Glutamatergic neuron (in vitro differentiated cells): Measurements from ENCODE around the gene LENEP. TPM values are rescaled to one million over a fixed set of nuclear protein-coding genes. Genes with fewer than 3 reads are reported as not detected.

Experiments
- DNase-seq: peaks from one replicate; pipeline ENCODE4 v3.0.0; 2022
- H3K27ac Mint-ChIP-seq: one replicate; pipeline ENCODE4 v1.8.0; 2020; ENCODE audit warnings: mild to moderate bottlenecking, mixed read lengths, inconsistent platforms; ENCODE audit not compliant: unreplicated experiment
- H3K27me3 Mint-ChIP-seq: one replicate; pipeline ENCODE4 v1.8.0; 2020; ENCODE audit warnings: mild to moderate bottlenecking, moderate library complexity, mixed read lengths, inconsistent platforms; ENCODE audit not compliant: unreplicated experiment
- H3K36me3 Mint-ChIP-seq: one replicate; pipeline ENCODE4 v1.8.0; 2020; ENCODE audit warnings: mild to moderate bottlenecking, mixed read lengths, inconsistent platforms; ENCODE audit not compliant: unreplicated experiment
- H3K4me1 Mint-ChIP-seq: one replicate; pipeline ENCODE4 v1.8.0; 2020; ENCODE audit warnings: mild to moderate bottlenecking, low read depth, mixed read lengths, inconsistent platforms; ENCODE audit not compliant: unreplicated experiment
- H3K4me3 Mint-ChIP-seq: one replicate; pipeline ENCODE4 v1.8.0; 2020; ENCODE audit warnings: mild to moderate bottlenecking, mixed read lengths, inconsistent platforms; ENCODE audit not compliant: unreplicated experiment
- H3K9me3 Mint-ChIP-seq: one replicate; pipeline ENCODE4 v1.8.0; 2020; ENCODE audit warnings: mild to moderate bottlenecking, moderate library complexity, mixed read lengths, inconsistent platforms; ENCODE audit not compliant: unreplicated experiment
- CTCF ChIP-seq: fragments of 200-600 bp; sonication (generic); IDR thresholded peaks from one replicate; pipeline ENCODE4 v1.5.0; 2021; ENCODE audit not compliant: partially characterized antibody, unreplicated experiment
- total RNA-seq: library from RNA; stranded (reverse); fragmentation: NEBNext Ultra II Directional; extraction: Animal tissue kit (Norgen Biotek cat#: 25700); gene quantifications from one replicate; pipeline ENCODE4 v1.2.1, GENCODE V29; 2021; ENCODE audit not compliant: unreplicated experiment

The LENEP gene
- total RNA-seq, 1 donor from 2014 or later = 1.3 TPM

- peaks cover 9% of the 10 kb centered on the region for H3K27me3 Mint-ChIP-seq
Measured at GRCh38 chr1:155000411-155000725, 7.0 kb downstream of the LENEP start.

GRCh38 chr1:155000726-155001424, 7.5 kb downstream of the LENEP start:
- TF ChIP-seq CTCF = no peak
- Mint-ChIP-seq H3K4me3 (peak overlapping the region; percentile 75), H3K27me3 (peaks cover 9% of the 10 kb centered on the region), H3K9me3 (peaks cover 5% of the 10 kb centered on the region), H3K36me3 (no peaks in the 10 kb centered on the region), H3K4me1 (peaks cover 7% of the 10 kb centered on the region), H3K27ac (no peak overlapping the region)
- DNase-seq = peak; percentile 84

More at GRCh38 chr1:155000411-155000725, 7.0 kb downstream of the LENEP start:
- no peak for TF ChIP-seq CTCF
- Mint-ChIP-seq H3K4me1 (peaks cover 7% of the 10 kb centered on the region), H3K9me3 (peaks cover 5% of the 10 kb centered on the region), H3K27ac (no peak overlapping the region), H3K4me3 (peak overlapping the region; percentile 88), H3K36me3 (no peaks in the 10 kb centered on the region)
- no peak for DNase-seq

GRCh38 chr1:155001425-155001674, 8.0 kb downstream of the LENEP start:
- no peak for TF ChIP-seq CTCF

GRCh38 chr1:155001675-155002463, 8.5 kb downstream of the LENEP start:
- H3K9me3 Mint-ChIP-seq = peaks cover 5% of the 10 kb centered on the region
- H3K4me1 Mint-ChIP-seq = peaks cover 10% of the 10 kb centered on the region
- H3K27me3 Mint-ChIP-seq = peaks cover 12% of the 10 kb centered on the region
- H3K36me3 Mint-ChIP-seq = no peaks in the 10 kb centered on the region
- no peak for TF ChIP-seq CTCF
- no peak overlapping the region for H3K27ac Mint-ChIP-seq
- peak; percentile 100 for DNase-seq
- peak overlapping the region; percentile 82 for H3K4me3 Mint-ChIP-seq

More at GRCh38 chr1:155001425-155001674, 8.0 kb downstream of the LENEP start:
- peaks cover 5% of the 10 kb centered on the region for H3K9me3 Mint-ChIP-seq
- H3K4me1 Mint-ChIP-seq = peaks cover 9% of the 10 kb centered on the region
- DNase-seq = no peak
- H3K4me3 Mint-ChIP-seq = peak overlapping the region; percentile 75
- H3K27ac Mint-ChIP-seq = no peak overlapping the region
- no peaks in the 10 kb centered on the region for H3K36me3 Mint-ChIP-seq
- peaks cover 12% of the 10 kb centered on the region for H3K27me3 Mint-ChIP-seq
